Uterus (tissue), 2 donors: ENCODE measurements around the gene NOX5.

Source experiments
- CTCF ChIP-seq, 4 experiments: fragments of 200-600 bp in 2 of 4; fragments of 450-650 bp in 2 of 4; sonication (generic) in 2 of 4; IDR thresholded peaks; one replicate each; pipeline ENCODE4 v1.5.1; 2016 to 2019; ENCODE audit warnings: antibody characterized with exemption in 4 of 4, mild to moderate bottlenecking in 2 of 4, moderate library complexity in 1 of 4
- POLR2A ChIP-seq, 2 donors: fragments of 450-650 bp; IDR thresholded peaks; one replicate each; pipeline ENCODE4 v1.6.1; 2016; ENCODE audit warnings: antibody characterized with exemption in 2 of 2, mild to moderate bottlenecking in 1 of 2, moderate library complexity in 1 of 2

GRCh38 chr15:69076756-69077155, 62.3 kb downstream of the NOX5 start:
- TF ChIP-seq CTCF (IDR thresholded peaks at IDR 0.05) (no peak), POLR2A (IDR thresholded peaks at IDR 0.05) (no peak)
